GM21619 (cell line): ENCODE measurements around the gene CEP41.
"Not testable (repeated sequence)": the region's sequence is repeated elsewhere in the genome, so short reads cannot be mapped to it uniquely, and the experiment has no call there.

Experiments
- ATAC-seq: cut with Tn5 transposase; IDR thresholded peaks from one replicate; pipeline ENCODE4 v1.9.1; 2021; ENCODE audit not compliant: unreplicated experiment

The CEP41 gene

DNA sequence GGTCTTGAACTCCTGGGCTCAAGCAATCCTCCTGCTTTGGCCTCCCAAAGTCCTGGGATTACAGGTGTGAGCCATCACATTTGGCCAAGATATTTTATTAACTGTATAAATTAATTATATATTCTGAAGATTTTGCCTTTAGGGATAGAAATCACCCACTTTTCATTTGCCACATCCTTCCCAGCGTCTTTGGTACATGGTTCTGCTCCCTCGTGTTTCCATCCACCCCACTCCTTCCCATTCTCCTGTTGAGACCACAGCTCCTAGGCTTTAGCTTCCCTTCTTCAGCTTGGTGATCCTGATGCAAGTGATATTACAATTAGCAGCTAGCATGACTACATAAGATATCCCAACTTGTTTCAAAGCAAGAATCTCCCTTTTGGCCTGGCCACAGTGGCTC is 52.1 kb downstream of the CEP41 start:
- ATAC-seq, result no peak

DNA sequence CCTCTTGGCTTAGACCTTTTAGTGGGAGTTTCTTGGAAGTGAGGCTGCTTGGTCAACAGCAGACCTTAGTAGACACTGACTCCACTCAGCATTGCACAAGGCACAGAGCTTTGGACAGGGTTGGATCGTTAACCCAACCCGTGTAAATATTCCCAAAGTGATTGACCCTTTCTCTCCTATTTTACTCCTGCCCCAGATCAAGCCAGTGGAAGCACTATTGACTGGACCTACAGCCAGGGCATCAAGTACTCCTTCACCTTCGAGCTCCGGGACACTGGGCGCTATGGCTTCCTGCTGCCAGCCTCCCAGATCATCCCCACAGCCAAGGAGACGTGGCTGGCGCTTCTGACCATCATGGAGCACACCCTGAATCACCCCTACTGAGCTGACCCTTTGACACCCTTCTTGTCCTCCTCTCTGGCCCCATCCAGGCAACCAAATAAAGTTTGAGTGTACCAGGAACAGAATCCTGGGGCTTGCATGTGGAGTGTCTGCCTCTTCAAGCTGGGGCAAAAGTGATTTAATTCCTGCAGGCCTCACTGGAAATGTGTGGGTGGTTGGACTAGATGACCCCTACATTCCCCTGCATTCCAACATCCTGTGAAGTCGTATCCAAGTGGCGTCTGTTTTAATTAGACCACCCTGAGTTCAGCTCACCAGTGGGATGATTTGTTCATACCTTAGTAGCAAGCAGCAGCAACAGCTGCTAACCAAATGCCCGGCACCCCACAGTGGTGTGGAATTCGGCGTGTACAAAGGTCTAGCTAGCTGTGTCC is 53.0 kb downstream of the CEP41 start:
- no peak for ATAC-seq

DNA sequence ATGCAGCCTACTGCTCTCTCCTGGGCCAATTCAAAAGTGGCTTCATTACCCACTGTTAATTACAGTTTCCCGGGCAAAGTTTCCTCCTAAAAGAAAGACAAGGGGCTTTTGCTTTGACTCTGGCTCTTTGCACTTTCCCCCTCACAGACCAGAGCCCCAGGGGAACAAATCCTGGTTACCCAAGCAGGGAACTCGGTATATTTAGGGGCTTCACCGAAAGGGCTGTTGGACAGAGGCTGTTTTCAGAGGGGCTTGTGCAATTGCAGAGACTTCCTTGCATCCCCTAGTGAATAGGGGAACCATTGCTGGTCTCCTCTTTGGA is 53.5 kb downstream of the CEP41 start:
- ATAC-seq, result no peak

DNA sequence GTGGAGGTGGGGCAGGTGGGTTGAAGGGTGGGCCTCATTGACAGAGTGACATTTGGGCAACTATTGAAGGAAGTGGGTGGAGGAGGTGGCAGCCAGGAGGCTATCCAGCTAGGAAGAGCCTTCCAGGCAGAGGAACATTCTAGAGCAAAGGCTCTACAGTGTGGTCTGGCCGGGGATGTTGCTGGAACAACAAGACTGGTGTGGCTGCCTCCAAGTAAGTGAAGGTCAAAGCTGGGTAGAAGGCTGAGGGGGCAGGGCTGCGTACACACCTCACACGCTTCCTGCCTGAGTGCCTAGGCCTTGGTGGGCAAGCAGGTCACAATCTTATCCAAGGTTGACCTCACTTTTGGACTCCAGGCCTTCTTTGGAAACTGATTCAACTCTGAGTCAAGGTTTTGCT is 53.9 kb downstream of the CEP41 start:
- no peak for ATAC-seq

DNA sequence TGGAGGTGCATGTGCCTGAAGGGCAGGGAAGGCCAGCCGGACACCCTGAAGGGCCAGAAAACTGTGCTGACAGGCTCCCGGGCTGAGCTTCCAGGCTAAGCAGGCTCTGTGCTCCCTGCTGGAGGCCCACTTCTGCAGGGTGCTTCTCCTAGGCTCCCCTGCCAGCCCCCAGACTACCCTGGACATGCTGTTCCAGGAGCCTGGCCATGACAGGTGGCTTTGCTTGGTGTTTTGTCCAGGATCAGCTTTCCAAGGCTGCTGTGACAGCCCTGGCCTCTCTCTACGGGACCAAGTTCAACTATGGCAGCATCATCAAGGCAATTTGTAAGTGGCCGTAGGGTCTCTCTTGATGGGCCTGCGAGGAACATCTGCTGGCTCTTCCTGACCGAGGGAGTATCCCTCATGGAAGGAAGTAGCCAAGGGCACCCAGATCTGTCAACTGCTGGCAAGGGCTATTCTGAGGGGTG is 55.2 kb downstream of the CEP41 start:
- ATAC-seq, result no peak

DNA sequence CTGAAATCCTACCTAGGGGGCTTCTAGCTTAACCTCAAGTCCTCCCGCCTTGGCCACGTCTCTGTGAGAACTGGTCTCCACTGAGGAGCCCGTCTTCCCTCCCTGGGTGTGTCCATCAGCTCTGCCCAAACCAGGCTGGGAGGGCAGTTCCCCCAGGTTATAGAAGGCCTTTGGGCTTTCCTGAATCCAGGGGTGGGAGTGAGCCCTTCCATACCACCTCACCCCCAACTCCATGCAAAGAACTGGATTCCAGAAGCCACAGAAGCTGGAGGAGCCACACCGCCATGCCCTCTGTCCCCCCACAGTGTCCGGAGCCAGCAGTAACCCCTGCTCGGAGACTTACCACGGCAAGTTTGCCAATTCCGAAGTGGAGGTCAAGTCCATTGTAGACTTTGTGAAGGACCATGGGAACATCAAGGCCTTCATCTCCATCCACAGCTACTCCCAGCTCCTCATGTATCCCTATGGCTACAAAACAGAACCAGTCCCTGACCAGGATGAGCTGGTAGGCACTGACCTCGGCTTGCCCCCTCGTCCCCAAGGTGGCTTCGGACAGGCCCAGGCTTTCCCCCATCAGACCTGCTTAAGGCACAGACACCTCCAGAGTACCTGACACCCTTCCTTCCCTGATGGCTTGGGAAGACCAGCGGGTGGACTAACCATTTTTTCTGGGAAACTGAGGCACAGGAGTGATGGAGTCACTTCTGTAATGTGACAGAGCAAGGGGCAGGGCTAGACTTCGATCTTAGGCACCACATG is 55.8 kb downstream of the CEP41 start:
- no peak for ATAC-seq

DNA sequence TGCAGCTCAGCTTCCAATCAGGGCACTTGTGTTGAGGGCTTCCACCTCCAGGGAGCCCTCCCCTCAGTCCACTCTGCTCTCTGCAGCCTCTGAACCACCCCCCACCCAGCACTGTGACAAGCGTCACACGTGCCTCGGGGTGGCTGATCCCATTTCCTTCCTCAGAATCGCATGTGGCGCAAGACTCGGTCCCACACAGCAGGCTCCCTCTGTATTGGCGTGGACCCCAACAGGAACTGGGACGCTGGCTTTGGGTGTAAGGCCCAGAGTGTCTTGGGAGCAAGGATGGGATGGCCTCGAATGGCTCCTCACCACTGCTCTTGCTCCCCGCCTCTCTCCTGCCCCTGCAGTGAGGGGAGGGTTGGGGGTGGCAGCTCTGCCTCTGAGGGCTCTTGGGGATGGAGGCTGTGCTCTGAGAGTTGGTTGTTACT is 56.4 kb downstream of the CEP41 start:
- no peak for ATAC-seq

DNA sequence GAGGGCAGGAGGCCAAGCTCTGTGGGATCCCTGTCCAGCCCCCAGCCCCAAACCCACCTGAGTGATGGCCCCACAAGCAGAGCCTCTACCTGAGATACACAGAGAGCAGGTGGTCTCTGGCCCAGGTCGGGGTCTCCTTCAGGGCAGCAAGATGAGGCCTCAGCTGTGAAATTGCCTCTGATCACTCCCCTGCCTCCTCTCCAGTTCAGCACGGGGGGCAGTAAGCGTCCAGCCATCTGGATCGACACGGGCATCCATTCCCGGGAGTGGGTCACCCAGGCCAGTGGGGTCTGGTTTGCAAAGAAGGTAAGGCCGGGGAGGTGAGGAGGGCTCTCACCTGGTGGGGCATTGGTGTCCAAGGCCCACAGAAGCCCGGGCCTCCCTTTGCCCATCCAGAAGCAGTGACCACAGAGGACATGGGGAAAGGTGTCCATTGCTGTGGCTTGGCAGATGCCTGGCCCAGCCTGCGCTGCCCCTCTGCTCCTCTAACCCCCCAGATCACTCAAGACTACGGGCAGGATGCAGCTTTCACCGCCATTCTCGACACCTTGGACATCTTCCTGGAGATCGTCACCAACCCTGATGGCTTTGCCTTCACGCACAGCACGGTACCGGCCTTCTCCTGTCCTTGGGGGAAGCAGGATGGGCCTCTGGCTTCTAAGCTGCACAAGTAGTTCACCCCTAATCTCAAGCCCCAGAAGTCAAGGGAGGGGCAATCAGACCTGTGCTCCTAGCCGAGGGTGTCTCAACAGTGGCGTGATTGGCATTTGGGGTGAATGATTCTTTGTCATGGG is 57.4 kb downstream of the CEP41 start:
- no peak for ATAC-seq

DNA sequence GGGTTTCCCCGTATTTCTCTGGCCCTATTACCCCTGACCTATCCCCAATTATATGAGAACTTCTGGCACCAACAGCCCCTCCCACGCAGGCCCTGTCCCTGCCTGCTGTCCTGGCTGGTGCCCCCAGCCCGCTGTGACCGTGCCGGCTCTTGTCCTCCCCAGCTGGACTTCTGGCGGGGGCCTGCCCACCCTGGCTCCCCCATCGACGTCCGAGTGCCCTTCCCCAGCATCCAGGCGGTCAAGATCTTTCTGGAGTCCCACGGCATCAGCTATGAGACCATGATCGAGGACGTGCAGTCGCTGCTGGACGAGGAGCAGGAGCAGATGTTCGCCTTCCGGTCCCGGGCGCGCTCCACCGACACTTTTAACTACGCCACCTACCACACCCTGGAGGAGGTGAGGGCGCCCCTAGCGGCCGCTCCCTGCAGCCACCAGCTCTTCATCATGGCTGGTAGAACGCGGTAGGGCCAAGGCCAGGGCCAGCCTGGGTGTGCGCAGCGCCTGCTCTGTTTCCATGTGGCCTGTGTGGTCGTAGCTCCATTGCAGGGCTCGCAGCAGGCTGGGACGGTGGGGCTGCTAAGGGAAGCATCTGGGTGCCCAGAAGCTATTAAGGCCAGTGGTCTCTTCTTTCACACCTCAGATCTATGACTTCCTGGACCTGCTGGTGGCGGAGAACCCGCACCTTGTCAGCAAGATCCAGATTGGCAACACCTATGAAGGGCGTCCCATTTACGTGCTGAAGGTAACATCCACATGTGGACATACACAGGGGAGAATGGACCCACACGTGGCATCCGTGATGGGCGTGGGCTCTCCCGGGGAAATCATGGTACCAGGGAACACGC is 59.1 kb downstream of the CEP41 start:
- ATAC-seq, result no peak

DNA sequence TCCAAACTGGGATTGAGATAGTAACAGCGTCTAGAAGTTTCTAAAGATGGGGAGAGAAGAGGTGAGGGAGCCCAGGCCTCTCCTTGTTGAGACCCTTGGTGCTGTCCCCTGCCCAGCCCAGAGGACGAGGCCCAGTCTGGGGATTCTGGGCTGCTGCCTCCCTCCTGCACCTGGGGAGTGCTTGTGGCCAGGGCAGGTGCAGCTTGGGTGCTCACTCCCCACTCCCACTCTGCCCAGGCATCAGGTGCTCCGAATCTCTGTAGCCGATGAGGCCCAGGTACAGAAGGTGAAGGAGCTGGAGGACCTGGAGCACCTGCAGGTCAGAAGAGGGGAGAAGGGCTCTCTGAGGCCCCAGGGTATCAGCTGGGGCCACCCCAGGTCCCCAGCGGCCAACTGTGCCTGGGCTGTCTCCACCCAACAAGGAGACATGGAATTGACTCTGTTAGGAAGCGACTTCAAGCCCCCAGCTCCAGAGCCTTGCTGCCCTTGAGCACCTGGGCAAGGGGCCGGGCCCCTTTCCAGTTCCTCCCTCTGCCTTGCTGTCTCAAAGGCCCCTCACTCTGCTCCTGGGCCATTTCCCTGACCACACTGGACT is 59.9 kb downstream of the CEP41 start:
- ATAC-seq, result no peak

DNA sequence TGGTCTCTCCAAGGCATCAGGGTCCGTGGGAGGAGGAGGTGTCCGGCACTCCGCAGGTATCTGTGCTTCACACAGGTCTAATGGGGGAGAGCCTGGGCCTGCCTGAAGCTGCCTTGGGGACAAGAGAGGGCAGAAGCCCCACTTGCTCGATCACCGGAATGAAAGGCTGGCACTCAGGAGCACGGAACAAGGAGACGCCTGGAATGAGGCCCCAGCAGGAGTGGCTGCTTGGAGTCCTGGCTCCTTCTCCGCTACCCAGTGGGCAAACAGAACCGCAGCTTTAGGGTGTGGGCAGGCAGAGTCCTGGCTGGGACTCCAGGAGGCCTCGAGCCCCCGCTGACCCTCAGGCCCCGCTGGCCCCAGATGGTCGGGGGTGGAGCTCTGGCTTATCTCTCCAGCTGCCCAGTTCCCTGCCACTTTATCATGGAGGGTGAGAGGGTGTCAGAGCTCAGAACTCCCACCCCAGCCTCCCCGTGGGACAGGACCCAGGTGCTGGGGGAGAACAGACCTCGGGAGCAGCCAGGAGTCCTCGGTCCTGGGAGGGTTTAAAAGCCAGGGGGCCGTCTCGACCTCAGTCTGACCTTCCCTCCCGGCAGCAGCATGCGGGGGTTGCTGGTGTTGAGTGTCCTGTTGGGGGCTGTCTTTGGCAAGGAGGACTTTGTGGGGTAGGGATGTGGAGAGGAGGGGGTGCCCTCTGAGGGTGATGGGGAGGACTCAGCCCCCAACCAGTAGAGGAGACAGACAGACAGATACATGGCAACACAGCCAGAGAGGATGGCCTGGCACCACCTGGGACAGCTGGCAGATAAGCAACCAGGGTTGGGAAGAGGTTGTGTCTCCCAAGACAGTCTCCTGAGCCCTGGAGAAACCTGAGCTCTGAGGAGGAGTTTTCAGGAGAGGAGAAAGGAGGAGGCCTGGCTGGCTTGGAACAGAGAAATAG is 60.6 kb downstream of the CEP41 start, which contains the start of gene CPA1:
TSS of gene CPA1 (plus strand) at position 574 of the 940 bp plus-strand sequence. CDS start at position 601, 27 bp downstream.
- no peak for ATAC-seq

DNA sequence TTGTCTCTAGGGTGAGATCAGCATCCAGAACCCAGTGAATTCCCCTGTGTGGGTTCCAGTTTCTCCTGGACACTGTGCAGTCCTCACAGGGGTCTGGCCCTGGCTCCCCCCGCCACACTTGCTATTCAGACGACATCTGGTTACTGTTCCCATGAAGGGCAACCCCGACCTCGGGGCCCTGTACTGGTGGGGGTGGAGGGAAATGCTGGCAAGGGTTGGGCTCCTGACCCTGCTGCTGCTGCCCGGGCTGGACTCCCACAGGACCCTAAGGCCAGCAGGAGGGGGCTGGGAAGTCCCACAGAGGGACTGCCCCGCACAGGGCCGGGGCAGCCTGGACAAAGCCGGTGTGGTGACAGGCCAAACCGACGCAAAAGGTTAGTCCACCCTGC is 61.3 kb downstream of the CEP41 start:
- no peak for ATAC-seq

DNA sequence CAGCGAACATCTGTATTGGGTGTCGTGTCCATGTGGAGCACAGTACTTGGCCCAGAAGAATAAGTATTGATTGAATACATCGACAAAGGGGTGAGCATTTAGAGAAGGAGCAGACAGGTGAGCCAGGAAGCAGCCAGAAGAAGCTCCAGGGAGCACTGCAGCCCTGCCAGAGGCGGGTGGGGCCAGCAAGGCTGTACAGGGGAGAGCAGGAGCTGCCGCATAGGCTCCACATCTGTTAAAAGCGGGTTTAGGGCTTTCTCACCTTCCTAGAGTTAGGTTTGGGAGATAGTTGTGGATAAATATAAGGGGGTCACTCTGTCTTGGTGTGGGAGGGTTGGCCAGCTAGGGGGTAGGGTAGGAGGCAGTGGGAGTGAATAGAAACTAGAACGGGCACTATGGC is 61.8 kb downstream of the CEP41 start:
- no peak for ATAC-seq

DNA sequence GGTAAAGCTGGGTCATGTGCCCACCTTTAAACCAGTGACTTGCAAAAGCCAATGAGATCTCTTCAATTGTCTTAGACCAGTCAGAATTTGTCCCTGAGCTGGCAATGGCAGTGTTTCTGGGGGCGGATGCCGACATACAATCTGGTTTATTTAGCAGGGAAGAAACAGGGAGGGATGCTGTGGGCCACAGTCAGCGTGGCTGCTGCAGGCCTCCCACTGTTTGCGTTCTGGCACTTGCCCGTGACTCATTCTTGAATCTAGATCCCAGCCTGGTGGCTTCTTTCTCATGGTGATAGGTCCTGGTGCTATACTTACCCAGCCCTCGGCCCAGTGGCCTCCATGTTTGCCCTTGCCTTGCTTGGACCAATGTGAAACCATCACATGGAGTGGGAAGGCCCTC is 63.6 kb downstream of the CEP41 start:
- ATAC-seq, result no peak

DNA sequence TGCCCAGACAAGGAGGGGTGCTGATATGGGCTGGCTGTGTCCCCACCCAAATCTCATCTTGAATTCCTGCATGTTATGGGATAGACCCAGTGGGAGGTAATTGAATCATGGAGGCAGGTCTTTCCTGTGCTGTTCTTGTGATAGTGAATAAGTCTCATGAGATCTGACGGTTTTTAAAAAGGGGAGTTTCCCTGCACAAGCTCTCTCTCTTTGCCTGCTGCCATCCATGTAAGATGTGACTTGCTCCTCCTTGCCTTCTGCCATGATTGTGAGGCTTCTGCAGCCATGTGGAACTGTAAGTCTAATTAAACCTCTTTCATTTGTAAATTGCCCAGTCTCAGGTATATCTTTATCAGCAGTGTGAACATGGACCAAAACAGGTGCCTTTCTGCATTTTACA is 64.4 kb downstream of the CEP41 start:
- not testable (repeated sequence) for ATAC-seq

DNA sequence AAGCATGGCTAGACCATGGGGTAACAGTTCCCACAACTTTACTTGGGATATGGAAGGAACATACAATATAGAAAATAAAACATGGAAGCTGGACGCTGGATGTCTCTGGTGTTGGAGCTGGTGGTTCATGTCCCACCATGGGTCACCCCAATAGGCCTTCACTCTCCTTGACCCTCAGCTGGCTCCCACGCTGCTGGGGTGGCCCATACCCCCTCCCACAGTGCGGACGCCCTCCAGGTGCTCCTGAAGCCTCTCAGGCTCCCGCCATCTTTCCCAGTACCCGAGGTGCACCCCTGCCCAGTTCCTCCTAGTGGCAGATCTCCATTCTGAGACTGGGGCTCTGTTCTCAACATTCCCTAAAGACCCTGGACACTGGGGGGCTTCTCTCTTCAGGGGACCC is 66.3 kb downstream of the CEP41 start:
- ATAC-seq, result no peak

DNA sequence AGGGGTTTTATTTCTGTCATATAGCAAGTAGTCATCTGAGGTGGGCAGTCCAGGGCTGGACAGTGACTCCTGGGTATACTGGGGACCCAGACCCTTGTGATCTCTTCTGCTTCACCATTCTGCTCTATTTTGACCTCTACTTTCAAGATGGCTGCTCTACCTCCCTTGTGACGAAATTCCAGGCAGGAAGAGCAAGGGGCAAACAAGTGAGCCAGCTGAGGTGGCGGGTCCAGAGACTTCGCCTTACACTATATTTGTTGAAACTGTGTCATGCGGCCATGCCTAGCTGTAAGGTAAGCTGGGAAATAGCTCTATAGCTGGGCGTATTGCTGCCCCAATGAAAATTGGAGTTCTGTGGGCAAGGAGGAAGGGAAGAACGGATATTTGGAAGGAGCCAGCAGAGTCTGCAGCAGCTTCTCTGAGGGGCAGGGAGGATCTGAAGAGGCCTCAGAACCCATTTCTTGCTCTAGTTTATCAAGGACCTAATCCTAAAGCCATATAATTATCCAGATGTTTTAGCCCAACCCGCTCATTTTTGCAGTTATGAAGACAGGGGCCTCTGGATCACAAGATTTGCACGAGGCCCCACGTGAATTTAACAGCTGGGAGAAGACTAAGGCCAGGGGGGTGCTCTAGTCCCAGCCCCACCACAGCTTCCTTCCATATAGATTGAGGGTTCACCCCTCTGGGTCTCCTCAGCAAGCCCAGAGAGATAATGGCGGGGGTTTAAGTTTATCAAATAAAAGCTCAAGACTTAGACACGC is 68.2 kb downstream of the CEP41 start:
- ATAC-seq, result no peak

DNA sequence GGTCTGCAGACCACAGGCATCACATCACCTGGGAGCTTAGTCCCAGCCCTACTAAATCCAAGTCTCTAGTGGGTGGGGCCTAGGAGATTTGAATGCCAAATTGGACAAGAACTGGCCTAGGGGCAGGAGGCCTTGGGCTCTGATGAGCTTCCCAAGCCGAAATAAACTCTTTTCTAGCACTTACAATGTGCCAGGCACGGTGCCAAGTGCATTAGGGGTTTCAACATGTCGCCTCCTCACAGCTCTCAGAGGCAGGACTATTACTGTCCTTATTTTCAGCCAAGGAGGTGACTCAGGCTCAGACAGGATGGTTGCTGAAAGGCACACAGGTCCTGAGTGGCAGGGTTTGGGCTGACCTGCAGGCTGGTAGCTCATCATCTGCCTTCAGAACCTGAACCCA is 69.8 kb downstream of the CEP41 start:
- no peak for ATAC-seq
